GM20431 (cell line): ENCODE data around the gene ACSS1.
"Not testable (repeated sequence)": the region's sequence is repeated elsewhere in the genome, so short reads cannot be mapped to it uniquely, and the experiment has no call there.

ENCODE experiments used
- in situ Hi-C: fragments of 300-500 bp; cut with MseI, MboI; formaldehyde crosslinking; loops from one replicate; pipeline ENCODE4 v1.15.0; 2020; ENCODE audit warnings: low sequenced_read_pairs; ENCODE audit not compliant: unreplicated experiment

The ACSS1 gene

GRCh38 chr20:25018425-25018824, 39.5 kb downstream of the ACSS1 start:
- in situ Hi-C loops: no loop called here

GRCh38 chr20:25017257-25017803, 40.6 kb downstream of the ACSS1 start:
- in situ Hi-C loops: no loop called here

GRCh38 chr20:25016471-25016870, 41.5 kb downstream of the ACSS1 start:
- in situ Hi-C loops: no loop called here

GRCh38 chr20:25015986-25016385, 42.0 kb downstream of the ACSS1 start:
- in situ Hi-C loops: no loop called here

GRCh38 chr20:25014816-25015215, 43.1 kb downstream of the ACSS1 start:
- in situ Hi-C loops: no loop called here

GRCh38 chr20:25013478-25014380, 44.2 kb downstream of the ACSS1 start:
- in situ Hi-C loops: no loop called here

GRCh38 chr20:25012616-25013189, 45.2 kb downstream of the ACSS1 start:
- in situ Hi-C loops: no loop called here

GRCh38 chr20:25011831-25012241, 46.1 kb downstream of the ACSS1 start:
- in situ Hi-C loops: no loop called here

- in situ Hi-C loops: no loop called here
Observed at GRCh38 chr20:25011261-25011660, 46.7 kb downstream of the ACSS1 start.

GRCh38 chr20:25009218-25010145, 48.5 kb downstream of the ACSS1 start:
- in situ Hi-C loops: no loop called here

GRCh38 chr20:25008388-25009217, 49.3 kb downstream of the ACSS1 start:
- in situ Hi-C loops: no loop called here

- in situ Hi-C loops: no loop called here
Observed at GRCh38 chr20:25007491-25008305, 50.2 kb downstream of the ACSS1 start.

GRCh38 chr20:25006431-25007167, 51.3 kb downstream of the ACSS1 start:
- in situ Hi-C loops: no loop called here

- in situ Hi-C loops: no loop called here
Observed at GRCh38 chr20:25005661-25006060, 52.3 kb downstream of the ACSS1 start.

GRCh38 chr20:25005220-25005619, 52.7 kb downstream of the ACSS1 start:
- in situ Hi-C loops: no loop called here

GRCh38 chr20:25003002-25003401, 54.9 kb downstream of the ACSS1 start:
- in situ Hi-C loops: no loop called here

GRCh38 chr20:25001323-25001722, 56.6 kb downstream of the ACSS1 start:
- in situ Hi-C loops: not testable (repeated sequence)

GRCh38 chr20:25000268-25000801, 57.6 kb downstream of the ACSS1 start:
- in situ Hi-C loops: no loop called here
